Testis (tissue), 3 donors: ENCODE measurements around the gene MYO1H. TPM values are rescaled to one million over a fixed set of nuclear protein-coding genes. Genes with fewer than 3 reads are reported as not detected.

Experiments
- DNase-seq: peaks from one replicate; pipeline ENCODE4 v3.0.0-alpha.2; 2019
- H3K27ac ChIP-seq, 2 donors: fragments of 200-600 bp; sonication (generic); one replicate each; pipeline ENCODE4 v1.5.1; 2019
- H3K27me3 ChIP-seq: fragments of 200-600 bp; sonication (generic); one replicate; pipeline ENCODE4 v1.5.1; 2019
- H3K36me3 ChIP-seq: fragments of 200-600 bp; sonication (generic); one replicate; pipeline ENCODE4 v1.5.1; 2017; ENCODE audit warnings: low read depth; ENCODE audit errors: missing control alignments
- H3K4me1 ChIP-seq: fragments of 200-600 bp; sonication (generic); one replicate; pipeline ENCODE4 v1.5.1; 2019
- H3K4me3 ChIP-seq, 2 donors: fragments of 200-600 bp; sonication (generic); one replicate each; pipeline ENCODE4 v1.5.1; 2017 to 2019
- H3K9me3 ChIP-seq: fragments of 200-600 bp; sonication (generic); one replicate; pipeline ENCODE4 v1.5.1; 2017
- POLR2A ChIP-seq: fragments of 450-650 bp; IDR thresholded peaks from one replicate; pipeline ENCODE4 v1.6.1; 2017; ENCODE audit warnings: antibody characterized with exemption, mild to moderate bottlenecking, moderate library complexity
- WGBS, 2 donors: methylation state at CpG; one replicate each; pipeline ENCODE4 v1.1.5; 2018; 5-methylcytosine and 5-hydroxymethylcytosine counted together
- intact Hi-C: fragments of 100-400 bp; cut with DNase I; formaldehyde crosslinking; loops from one replicate; pipeline ENCODE4 v1.15.1; 2023; ENCODE audit warnings: low total_unique reads
- polyA plus RNA-seq: library from polyadenylated mRNA; stranded (reverse); fragments of 350-450 nt; fragmentation: Illumina TruSeq; extraction: RNeasy Lipid Tissue Mini Kit (QIAGEN cat#74804); gene quantifications from one replicate; pipeline ENCODE4 v1.2.3, GENCODE V29; 2014; ENCODE audit warnings: low read depth, low replicate concordance; ENCODE audit not compliant: insufficient read depth
- total RNA-seq, 2 donors: library from RNA; depleted of rRNA; stranded (reverse); fragments of >200 nt; gene quantifications; one replicate each; pipeline ENCODE4 v1.2.3, GENCODE V29; 2016
- TF ChIP-seq, protein P1 (sequence below), 3 experiments: fragments of 450-650 bp in 2 of 3; fragments of 200-600 bp in 1 of 3; sonication (generic) in 1 of 3; IDR thresholded peaks; one replicate each; pipeline ENCODE4 v1.5.1; 2016 to 2019; ENCODE audit warnings: antibody characterized with exemption in 3 of 3, mild to moderate bottlenecking in 2 of 3, moderate library complexity in 1 of 3

The MYO1H gene
- total and polyA plus RNA-seq, 3 donors from 2014 or later, result 1.7 to 3.7 (median 2.9) TPM

DNA sequence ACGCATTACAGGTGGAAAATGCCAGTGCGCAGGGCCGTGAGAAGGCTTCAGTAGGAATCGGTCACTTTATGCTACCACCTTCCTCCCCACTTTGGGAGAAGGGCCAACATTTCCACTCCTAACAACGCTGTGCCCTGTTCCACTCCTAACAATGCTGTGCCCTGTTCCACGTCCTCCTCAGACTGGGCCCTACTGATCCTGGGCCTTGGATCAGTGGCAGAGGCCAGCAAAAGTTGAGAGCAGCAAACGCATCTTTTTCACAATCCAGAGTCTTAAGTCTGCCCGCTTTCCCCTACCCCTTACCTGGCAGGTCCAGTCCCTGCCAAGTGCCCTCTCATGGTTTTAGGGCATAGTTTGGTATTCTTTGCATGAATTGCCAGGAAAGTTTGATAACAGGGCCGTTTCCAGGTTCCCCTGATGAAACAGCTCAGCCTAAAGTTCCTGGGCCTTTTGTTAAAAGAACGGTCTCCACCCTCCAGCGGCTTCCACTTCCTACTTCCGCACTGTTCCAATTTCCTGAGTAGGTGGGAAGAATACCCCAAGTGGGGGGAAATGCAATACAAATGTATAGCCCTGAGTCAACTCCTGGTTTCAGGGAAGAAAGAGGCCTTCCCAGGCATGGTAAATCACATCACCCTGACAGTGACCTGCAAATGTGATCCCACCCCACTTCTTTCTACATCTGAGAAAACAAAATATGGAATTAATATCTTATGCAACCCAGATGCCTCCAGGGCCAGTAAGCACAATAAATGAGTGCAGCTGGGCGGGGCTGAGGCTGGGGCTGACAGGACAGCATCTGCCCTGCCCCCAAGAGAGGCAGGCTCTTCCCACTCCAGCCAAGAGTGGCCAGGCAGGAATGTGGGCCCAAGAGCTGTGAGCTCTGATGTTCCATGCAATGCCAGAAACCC is 114.4 kb downstream of the MYO1H start:
- no peak for TF ChIP-seq POLR2A
- TF ChIP-seq, protein P1, sequence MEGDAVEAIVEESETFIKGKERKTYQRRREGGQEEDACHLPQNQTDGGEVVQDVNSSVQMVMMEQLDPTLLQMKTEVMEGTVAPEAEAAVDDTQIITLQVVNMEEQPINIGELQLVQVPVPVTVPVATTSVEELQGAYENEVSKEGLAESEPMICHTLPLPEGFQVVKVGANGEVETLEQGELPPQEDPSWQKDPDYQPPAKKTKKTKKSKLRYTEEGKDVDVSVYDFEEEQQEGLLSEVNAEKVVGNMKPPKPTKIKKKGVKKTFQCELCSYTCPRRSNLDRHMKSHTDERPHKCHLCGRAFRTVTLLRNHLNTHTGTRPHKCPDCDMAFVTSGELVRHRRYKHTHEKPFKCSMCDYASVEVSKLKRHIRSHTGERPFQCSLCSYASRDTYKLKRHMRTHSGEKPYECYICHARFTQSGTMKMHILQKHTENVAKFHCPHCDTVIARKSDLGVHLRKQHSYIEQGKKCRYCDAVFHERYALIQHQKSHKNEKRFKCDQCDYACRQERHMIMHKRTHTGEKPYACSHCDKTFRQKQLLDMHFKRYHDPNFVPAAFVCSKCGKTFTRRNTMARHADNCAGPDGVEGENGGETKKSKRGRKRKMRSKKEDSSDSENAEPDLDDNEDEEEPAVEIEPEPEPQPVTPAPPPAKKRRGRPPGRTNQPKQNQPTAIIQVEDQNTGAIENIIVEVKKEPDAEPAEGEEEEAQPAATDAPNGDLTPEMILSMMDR (IDR thresholded peaks at IDR 0.05), result no peak
- Histone ChIP-seq H3K9me3 (no peaks in the 10 kb centered on the region), H3K36me3 (no peaks in the 10 kb centered on the region), H3K4me1 (peaks cover 70% of the 10 kb centered on the region), H3K4me3 (no peak overlapping the region), H3K27ac (peak overlapping the region; percentile 89 to 95), H3K27me3 (no peaks in the 10 kb centered on the region)
- intact Hi-C loops, result no loop called here
- WGBS, 2 donors, result 73% methylated on average over 13 of the region's 13 CpGs
- DNase-seq, result peak; percentile 74

DNA sequence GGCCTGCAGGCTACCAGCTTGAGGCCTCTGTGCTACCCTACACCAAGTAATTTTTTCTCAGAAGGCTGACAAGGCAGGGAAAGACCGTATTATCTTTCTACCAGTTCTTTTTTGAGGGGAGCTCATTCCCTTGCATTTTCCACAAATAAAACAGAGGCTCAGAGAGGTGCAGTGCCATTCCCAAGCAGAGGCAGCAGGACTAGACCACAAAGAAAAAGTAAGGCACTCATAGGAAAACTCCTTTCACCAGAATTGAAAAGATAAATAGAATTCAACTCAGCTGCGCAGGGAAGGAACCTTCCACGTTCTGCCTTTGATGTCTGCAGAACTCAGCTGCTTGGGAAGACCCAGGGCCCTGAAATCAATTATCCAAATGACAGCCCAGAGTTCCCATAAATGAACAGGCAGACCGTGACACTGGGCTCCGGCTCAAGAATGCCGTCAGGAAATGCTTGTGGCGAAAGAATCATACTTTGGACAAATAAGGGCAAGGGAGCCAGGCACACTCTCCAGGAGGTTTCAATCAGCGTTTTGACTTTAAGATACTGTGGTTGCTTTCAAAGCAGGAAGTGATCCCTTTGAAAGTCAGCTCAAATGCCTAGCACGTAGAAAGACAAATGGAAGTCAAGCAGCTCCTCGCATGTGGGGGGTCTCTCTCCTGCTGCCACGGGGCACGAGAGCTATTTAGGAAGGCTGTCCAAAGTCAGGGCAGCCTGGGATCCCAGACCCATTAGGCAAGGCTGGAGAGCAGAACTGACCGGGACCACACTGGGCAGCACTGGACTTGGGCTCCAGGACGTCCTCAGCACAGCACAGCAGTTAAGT is 115.4 kb downstream of the MYO1H start:
- intact Hi-C loops, result no loop called here
- TF ChIP-seq, protein P1 (IDR thresholded peaks at IDR 0.05), result no peak
- TF ChIP-seq POLR2A, result no peak
- no peaks in the 10 kb centered on the region for H3K9me3 ChIP-seq
- no peak overlapping the region for H3K4me3 ChIP-seq
- H3K4me1 ChIP-seq, result peaks cover 73% of the 10 kb centered on the region
- H3K27ac ChIP-seq, result peak overlapping the region; percentile 89 to 95
- DNase-seq, result peak; percentile 83
- 26 to 50% methylated on average over 11 to 14 of the region's 14 CpGs for whole genome bisulfite sequencing, 2 donors
- no peaks in the 10 kb centered on the region for H3K36me3 ChIP-seq
- H3K27me3 ChIP-seq, result no peaks in the 10 kb centered on the region

DNA sequence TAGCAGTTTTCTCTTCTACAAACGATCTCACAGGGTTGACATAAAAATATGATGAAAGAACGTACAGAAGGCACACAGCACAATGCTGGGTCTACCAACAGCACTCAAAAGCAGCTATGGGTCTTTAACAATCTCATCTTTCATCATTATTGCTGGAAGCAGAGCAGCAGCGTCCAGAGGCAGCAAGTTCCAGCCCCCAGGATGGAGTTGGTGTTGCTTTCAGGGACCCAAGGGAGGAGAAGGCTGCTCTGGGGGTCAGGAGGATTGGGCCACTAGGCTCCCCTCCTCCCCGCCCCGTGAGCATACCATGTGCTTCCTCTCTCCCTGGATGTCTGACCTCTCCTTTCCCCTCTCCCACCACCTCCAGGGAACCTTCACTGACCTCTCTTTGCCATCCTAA is 116.1 kb downstream of the MYO1H start:
- WGBS, 2 donors, result 39 to 49% methylated on average over 4 to 5 of the region's 5 CpGs
- Histone ChIP-seq H3K36me3 (no peaks in the 10 kb centered on the region), H3K27ac (peak overlapping the region; percentile 89 to 95), H3K4me3 (no peak overlapping the region), H3K27me3 (no peaks in the 10 kb centered on the region), H3K4me1 (peaks cover 71% of the 10 kb centered on the region), H3K9me3 (no peaks in the 10 kb centered on the region)
- intact Hi-C loops, result no loop called here
- TF ChIP-seq POLR2A, result no peak
- TF ChIP-seq, protein P1 (IDR thresholded peaks at IDR 0.05), result no peak
- no peak for DNase-seq

GRCh38 chr12:109464642-109465351 is 117.1 kb downstream of the MYO1H start:
- intact Hi-C loops, result no loop called here
- no peak overlapping the region for H3K4me3 ChIP-seq
- H3K27me3 ChIP-seq, result no peaks in the 10 kb centered on the region
- no peaks in the 10 kb centered on the region for H3K36me3 ChIP-seq
- no peaks in the 10 kb centered on the region for H3K9me3 ChIP-seq
- no peak for DNase-seq
- H3K4me1 ChIP-seq, result peaks cover 63% of the 10 kb centered on the region
- TF ChIP-seq, protein P1 (IDR thresholded peaks at IDR 0.05), result no peak
- 79 to 86% methylated on average over 13 to 14 of the region's 14 CpGs for WGBS, 2 donors
- peak overlapping the region in 1 of 2 donors; percentile 95 for H3K27ac ChIP-seq
